Epithelial cell of prostate (primary cell): ENCODE measurements around the gene APOLD1.
"Not testable (repeated sequence)": the region's sequence is repeated elsewhere in the genome, so short reads cannot be mapped to it uniquely, and the experiment has no call there.

ENCODE experiments used
- DNase-seq: peaks from one replicate; pipeline ENCODE4 v3.0.0-alpha.2; 2011; ENCODE audit warnings: low read depth, low spot score
- H3K27ac ChIP-seq: fragments of 450-650 bp; 2 replicates; pipeline ENCODE4 v1.5.1; 2017; ENCODE audit warnings: mild to moderate bottlenecking

The APOLD1 gene, protein sequence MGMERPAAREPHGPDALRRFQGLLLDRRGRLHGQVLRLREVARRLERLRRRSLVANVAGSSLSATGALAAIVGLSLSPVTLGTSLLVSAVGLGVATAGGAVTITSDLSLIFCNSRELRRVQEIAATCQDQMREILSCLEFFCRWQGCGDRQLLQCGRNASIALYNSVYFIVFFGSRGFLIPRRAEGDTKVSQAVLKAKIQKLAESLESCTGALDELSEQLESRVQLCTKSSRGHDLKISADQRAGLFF

GRCh38 chr12:12784911-12785814, at the start of gene APOLD1:
Gene APOLD1 (plus strand): TSS chr12:12785659. CDS start chr12:12785692, 33 bp downstream.
- no peak for DNase-seq
- peak within 1 kb of the TSS; percentile 27 for H3K27ac ChIP-seq

- DNase-seq: no peak
- H3K27ac ChIP-seq: no peak overlapping the region
These were observed 48.4 kb upstream of the APOLD1 start for GRCh38 chr12:12736759-12737676.

- not testable (repeated sequence) for DNase-seq, H3K27ac ChIP-seq
These were observed 47.3 kb upstream of the APOLD1 start for GRCh38 chr12:12738152-12738551.

GRCh38 chr12:12741660-12742059, 43.8 kb upstream of the APOLD1 start:
- no peak overlapping the region for H3K27ac ChIP-seq
- no peak for DNase-seq

DNA sequence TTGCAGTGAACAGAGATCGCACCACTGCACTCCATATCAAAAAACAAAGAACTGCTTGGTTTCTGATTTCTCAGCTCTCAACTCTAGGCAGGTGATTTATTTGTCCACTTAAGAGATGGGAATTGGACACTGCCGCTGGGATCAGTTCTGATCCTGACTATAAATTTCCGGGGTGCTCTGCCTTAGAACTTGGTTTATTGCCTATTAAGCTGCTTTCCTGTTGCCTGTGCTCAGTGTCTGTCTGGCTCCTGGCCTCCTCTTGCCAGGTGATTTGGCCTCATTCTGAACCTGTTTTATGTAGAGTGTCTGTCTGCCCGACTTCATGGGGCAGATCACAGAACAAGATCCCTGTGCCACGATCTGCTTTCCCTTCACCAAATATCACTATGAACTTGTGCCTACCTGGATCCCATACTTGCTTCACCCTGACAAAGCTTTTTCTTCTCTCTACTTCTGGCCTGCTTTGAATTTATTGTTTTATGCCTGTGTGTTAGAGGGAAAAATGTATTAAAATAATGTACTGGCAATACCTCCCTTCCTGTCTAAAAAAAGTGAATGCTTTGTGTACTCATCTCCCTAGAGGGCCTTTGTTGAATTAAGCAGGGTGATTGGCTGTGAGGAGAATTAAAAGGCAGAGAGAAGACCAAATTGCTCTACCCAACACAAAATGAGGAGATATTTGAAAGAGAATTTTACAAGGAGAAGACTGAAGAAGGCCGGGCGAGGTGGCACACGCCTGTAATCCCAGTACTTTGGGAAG, 40.7 kb upstream of the APOLD1 start:
- H3K27ac ChIP-seq: no peak overlapping the region
- no peak for DNase-seq

- no peak overlapping the region for H3K27ac ChIP-seq
- no peak for DNase-seq
These were observed 39.8 kb upstream of the APOLD1 start for GRCh38 chr12:12745576-12746211.

- H3K27ac ChIP-seq: no peak overlapping the region
- no peak for DNase-seq
These were observed 38.2 kb upstream of the APOLD1 start for GRCh38 chr12:12747278-12747677.

DNA sequence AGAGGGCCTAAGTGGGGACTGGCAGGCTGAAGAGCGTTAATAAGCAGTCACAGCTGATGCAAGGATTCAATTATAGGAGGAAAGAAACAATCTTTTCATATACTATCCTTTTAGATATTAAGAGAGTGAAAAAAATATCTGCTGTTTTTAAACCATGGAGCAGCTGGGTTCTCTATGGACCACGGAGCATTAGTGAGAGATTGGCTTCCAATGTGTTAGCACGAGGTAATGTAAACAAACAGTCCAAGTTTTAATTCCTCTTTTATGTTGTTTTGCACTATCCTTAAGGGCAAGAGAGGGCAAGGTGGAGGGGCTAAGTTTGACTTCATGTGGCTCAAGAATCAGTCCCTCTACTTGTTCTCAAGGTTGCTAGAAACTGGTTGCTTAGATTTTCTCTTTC, 37.4 kb upstream of the APOLD1 start:
- no peak overlapping the region for H3K27ac ChIP-seq
- no peak for DNase-seq

DNA sequence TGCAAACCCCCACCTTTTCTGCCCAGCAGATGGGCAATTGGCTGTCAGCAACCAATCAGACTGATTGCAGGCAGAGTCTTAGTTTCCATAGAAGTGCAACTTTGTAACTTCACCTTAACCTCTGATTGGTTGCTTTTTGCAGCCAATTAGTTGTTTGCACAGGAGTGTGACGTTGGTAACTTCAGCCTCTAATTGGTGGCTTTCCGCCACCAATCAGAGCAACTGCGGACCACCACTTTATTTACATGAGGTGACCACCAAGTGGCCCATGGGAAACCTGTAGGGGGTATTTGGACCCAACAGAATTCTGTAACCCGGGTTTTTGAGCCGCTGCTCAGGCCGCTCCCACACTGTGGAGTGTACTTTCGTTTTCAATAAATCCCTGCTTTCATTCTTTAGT, 36.0 kb upstream of the APOLD1 start:
- DNase-seq: no peak
- no peak overlapping the region for H3K27ac ChIP-seq

DNA sequence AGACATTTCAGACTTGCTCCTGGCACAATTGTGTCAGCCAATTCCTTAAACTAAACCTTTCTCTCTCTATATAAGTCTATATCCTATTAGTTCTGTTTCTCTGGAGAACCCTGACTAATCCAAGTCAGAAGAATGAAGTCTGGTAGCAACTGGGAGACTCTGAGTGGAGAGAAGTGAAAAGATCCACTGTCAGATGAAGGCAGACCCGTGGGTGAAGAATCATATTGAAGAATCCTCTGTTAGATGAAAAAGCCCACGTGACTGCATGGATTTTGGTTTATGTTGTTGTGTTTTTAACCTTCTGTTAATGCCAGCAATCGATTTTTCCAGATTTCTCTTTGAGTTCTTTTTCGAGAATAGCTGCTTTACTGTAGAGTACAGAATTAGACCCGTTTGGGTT, 29.5 kb upstream of the APOLD1 start:
- no peak for DNase-seq
- no peak overlapping the region for H3K27ac ChIP-seq

DNA sequence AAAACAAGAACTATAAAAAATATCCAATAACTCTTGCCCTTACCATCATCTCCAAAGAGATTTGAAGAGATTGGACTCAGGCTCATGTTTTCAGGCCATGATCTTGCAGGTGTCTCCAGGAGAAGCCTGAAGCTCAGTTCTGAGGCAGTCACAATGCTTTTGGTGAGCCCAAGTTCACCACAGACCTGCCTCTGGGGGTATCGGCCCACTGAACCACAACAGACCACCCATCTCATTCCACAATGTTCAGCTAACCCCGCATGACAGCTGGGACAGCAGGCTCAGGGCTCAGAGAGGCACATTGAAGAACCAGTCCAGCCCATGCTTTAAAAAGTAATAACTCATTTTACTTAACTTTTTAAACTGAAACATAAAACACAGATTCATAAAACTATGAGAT, 28.3 kb upstream of the APOLD1 start:
- H3K27ac ChIP-seq: no peak overlapping the region
- DNase-seq: no peak

DNA sequence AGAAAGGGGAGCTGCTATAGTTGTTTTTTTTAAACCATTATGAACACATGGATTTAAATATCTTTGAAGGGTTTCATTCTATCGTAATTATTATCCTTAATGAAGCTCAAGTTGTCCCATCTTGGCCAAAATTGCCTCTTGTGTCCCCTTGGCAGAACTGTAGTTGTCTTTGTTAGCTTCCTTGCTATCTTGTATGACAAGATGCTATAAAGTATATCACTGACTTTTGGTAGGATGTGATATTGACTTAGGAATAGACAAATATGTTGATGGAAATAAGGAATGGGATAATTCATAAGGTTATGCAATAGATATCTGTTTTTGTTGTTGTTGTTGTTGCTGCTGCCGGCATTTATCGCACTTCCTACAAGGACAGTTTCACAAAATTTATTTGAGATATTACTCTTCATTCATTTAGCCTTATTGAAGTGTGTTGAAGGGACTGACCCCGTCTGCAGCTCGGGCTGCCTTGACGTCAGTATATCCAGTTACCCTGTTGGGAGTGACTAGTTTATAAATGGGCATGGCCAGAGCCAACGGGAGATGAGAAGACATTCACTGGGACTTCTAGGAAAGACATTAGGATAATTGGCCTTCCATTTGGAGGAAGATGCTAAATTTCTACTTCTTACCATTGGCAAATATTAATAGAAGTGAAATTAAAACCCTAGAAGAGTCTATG, 26.1 kb upstream of the APOLD1 start:
- peak overlapping the region; percentile 75 for H3K27ac ChIP-seq
- no peak for DNase-seq

DNA sequence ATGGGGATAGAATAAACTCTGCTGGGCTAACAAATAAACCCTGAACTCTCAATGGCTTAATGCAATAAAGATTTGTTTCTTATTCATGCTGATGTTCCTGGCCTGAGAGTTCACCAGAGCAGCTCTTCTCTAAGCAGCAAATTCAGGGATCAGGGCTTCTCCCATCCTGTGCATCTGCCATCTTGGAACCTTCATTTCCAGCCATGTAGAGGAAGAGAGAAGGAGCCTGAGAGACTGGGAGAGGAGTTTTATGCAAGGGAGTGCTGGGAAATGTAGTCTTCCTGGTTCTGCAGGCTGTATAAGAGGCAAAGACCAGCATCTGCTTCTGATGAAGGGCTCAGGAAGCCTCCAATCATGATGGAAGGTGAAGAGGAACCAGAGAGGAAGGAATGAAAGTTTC, 20.6 kb upstream of the APOLD1 start:
- no peak overlapping the region for H3K27ac ChIP-seq
- no peak for DNase-seq

DNA sequence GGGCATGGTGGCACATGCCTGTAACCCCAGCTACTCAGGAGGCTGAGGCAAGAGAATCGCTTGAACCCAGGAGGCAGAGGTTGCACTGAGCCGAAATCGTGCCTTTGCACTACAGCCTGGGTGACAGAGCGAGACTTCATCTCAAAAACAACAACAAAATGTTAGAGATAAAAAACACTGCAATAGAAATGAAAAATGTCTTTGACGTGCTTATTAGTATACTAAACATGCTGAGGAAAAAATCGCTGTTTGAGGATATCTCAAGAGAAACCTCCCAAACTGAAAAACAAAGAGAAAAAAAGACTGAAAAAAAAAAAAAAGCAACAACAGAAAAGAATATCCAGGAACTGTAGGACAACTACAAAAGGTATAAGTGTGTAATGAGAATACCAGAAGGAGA, 15.2 kb upstream of the APOLD1 start:
- H3K27ac ChIP-seq: no peak overlapping the region
- no peak for DNase-seq

DNA sequence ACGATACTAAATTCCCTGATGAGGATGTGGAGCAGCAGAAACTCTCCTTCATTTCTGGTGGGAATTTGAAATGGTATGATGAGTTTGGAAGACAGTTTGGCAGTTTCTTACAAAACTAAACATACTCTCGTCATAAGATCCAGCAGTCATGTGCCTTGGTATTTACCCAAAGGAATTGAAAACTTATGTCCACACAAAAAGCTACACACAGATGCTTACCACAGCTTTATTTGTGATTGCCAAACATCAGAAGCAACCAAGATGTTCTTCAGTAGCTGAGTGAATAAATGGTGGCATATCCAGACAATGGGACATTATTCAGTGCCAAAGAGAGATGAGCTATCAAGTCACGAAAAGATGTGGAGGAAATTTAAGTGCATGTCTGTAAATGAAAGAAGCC, 10.7 kb upstream of the APOLD1 start:
- no peak for DNase-seq
- no peak overlapping the region for H3K27ac ChIP-seq

DNA sequence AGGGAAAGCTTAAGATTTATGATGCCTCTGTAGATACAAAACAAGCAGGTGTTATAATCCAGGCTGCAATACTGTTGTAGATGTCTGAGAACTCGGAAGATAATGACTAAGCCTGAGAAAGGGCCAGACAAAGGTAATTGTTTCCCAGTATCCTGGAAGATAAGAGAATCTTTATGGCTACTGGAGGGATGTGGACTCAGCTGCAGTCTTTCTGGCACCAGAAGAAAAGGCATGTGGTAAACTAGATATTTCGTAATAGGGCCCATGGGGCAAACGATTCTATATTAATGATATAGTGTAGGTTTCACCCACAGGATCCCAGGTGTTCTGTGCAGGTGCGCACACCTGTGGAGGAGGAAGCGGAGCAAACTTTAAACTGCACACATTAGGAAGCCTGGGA, 9.2 kb upstream of the APOLD1 start:
- H3K27ac ChIP-seq: no peak overlapping the region
- no peak for DNase-seq

GRCh38 chr12:12777092-12777491, 8.4 kb upstream of the APOLD1 start:
- H3K27ac ChIP-seq: no peak overlapping the region
- no peak for DNase-seq

DNA sequence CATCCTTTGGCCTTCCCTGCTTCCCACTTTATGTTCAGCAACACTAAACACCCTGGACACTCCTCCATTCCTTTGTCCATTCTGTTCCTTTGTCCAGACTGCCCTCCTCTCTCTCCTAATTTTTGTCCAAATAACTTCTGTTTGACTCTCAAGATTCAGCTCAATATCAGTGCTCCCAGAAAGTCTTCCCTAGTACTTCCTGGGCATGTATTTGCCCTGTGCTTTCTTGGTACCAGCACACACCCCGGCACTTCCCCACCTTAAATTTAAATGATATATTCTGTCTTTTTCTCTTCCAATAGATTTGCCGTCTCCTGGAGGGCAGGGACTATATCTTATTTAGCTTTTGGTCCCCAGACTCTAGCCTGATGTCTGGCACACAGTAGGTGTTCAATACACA, 6.5 kb upstream of the APOLD1 start:
- no peak for DNase-seq
- peak overlapping the region; percentile 4 for H3K27ac ChIP-seq

GRCh38 chr12:12779529-12779928, 5.9 kb upstream of the APOLD1 start:
- H3K27ac ChIP-seq: peak overlapping the region; percentile 4
- DNase-seq: peak; percentile 69
